ENCODE measurements around the gene STARD3.

STARD3 gene

GRCh38 chr17:39602533-39603303, 34.2 kb upstream of the STARD3 start:
- Histone ChIP-seq H3K9me3 (ENCODE audit: insufficient read depth, low read depth, low read length) (no peaks in the 10 kb centered on the region), H2AFZ (ENCODE audit: low read length) (no peak overlapping the region), H3K79me2 (ENCODE audit: insufficient read depth, low read length) (no peaks in the 10 kb centered on the region), H3K4me2 (ENCODE audit: low read depth, low read length, poor library complexity, severe bottlenecking) (no peak overlapping the region), H3K9ac (ENCODE audit: low read depth, low read length, poor library complexity, severe bottlenecking) (no peak overlapping the region), H3K4me1 (ENCODE audit: insufficient read depth, low read length, poor library complexity, severe bottlenecking) (no peaks in the 10 kb centered on the region), H3K9me2 (replicated peaks; ENCODE audit: low read depth, low read length) (no peaks in the 10 kb centered on the region), H3K27me3 (ENCODE audit: insufficient read depth, low read length, poor library complexity, severe bottlenecking) (peaks cover 30% of the 10 kb centered on the region), H3F3A (ENCODE audit: low read depth) (no peaks in the 10 kb centered on the region), H3K36me3 (ENCODE audit: insufficient read depth, low read length) (no peaks in the 10 kb centered on the region), H4K20me1 (ENCODE audit: insufficient read depth, low read length, poor library complexity, severe bottlenecking) (no peaks in the 10 kb centered on the region), H3K4me3 (ENCODE audit: low read length, poor library complexity, severe bottlenecking) (no peak overlapping the region)
- TF ChIP-seq EZH2phosphoT487 (IDR thresholded peaks at IDR 0.05; ENCODE audit: borderline replicate concordance) (no peak), CTCF (conservative IDR thresholded peaks at IDR 0.05; ENCODE audit: low read length) (no peak)

- Histone ChIP-seq H3K9ac (ENCODE audit: low read depth, low read length, poor library complexity, severe bottlenecking) (no peak overlapping the region), H3K4me3 (ENCODE audit: low read length, poor library complexity, severe bottlenecking) (no peak overlapping the region), H2AFZ (ENCODE audit: low read length) (no peak overlapping the region)
These were observed 33.5 kb upstream of the STARD3 start for GRCh38 chr17:39603304-39604016.

GRCh38 chr17:39604911-39605491, 31.9 kb upstream of the STARD3 start:
- no peak overlapping the region for H3K9ac ChIP-seq (ENCODE audit: low read depth, low read length, poor library complexity, severe bottlenecking)
- no peaks in the 10 kb centered on the region for H3K9me3 ChIP-seq (ENCODE audit: insufficient read depth, low read depth, low read length)
- H3K27me3 ChIP-seq (ENCODE audit: insufficient read depth, low read length, poor library complexity, severe bottlenecking), result peaks cover 22% of the 10 kb centered on the region
- no peaks in the 10 kb centered on the region for H3K4me1 ChIP-seq (ENCODE audit: insufficient read depth, low read length, poor library complexity, severe bottlenecking)
- H2AFZ ChIP-seq (ENCODE audit: low read length), result no peak overlapping the region
- H3K4me3 ChIP-seq (ENCODE audit: low read length, poor library complexity, severe bottlenecking), result no peak overlapping the region
- no peaks in the 10 kb centered on the region for H4K20me1 ChIP-seq (ENCODE audit: insufficient read depth, low read length, poor library complexity, severe bottlenecking)
- no peak overlapping the region for H3K4me2 ChIP-seq (ENCODE audit: low read depth, low read length, poor library complexity, severe bottlenecking)
- H3K9me2 ChIP-seq (replicated peaks; ENCODE audit: low read depth, low read length), result no peaks in the 10 kb centered on the region
- H3K36me3 ChIP-seq (ENCODE audit: insufficient read depth, low read length), result no peaks in the 10 kb centered on the region
- no peaks in the 10 kb centered on the region for H3K79me2 ChIP-seq (ENCODE audit: insufficient read depth, low read length)
- TF ChIP-seq EZH2phosphoT487 (IDR thresholded peaks at IDR 0.05; ENCODE audit: borderline replicate concordance) (no peak), CTCF (conservative IDR thresholded peaks at IDR 0.05; ENCODE audit: low read length) (no peak)
- H3F3A ChIP-seq (ENCODE audit: low read depth), result no peaks in the 10 kb centered on the region

More at GRCh38 chr17:39603304-39604016, 33.5 kb upstream of the STARD3 start:
- no peaks in the 10 kb centered on the region for H3K9me2 ChIP-seq (replicated peaks; ENCODE audit: low read depth, low read length)
- H3F3A ChIP-seq (ENCODE audit: low read depth), result no peaks in the 10 kb centered on the region
- H3K27me3 ChIP-seq (ENCODE audit: insufficient read depth, low read length, poor library complexity, severe bottlenecking), result peaks cover 30% of the 10 kb centered on the region
- no peaks in the 10 kb centered on the region for H3K79me2 ChIP-seq (ENCODE audit: insufficient read depth, low read length)
- no peaks in the 10 kb centered on the region for H3K4me1 ChIP-seq (ENCODE audit: insufficient read depth, low read length, poor library complexity, severe bottlenecking)
- no peaks in the 10 kb centered on the region for H3K9me3 ChIP-seq (ENCODE audit: insufficient read depth, low read depth, low read length)
- H3K4me2 ChIP-seq (ENCODE audit: low read depth, low read length, poor library complexity, severe bottlenecking), result no peak overlapping the region
- TF ChIP-seq CTCF (conservative IDR thresholded peaks at IDR 0.05; ENCODE audit: low read length), result no peak
- no peak for TF ChIP-seq EZH2phosphoT487 (IDR thresholded peaks at IDR 0.05; ENCODE audit: borderline replicate concordance)
- no peaks in the 10 kb centered on the region for H4K20me1 ChIP-seq (ENCODE audit: insufficient read depth, low read length, poor library complexity, severe bottlenecking)
- H3K36me3 ChIP-seq (ENCODE audit: insufficient read depth, low read length), result no peaks in the 10 kb centered on the region
